Kidney (tissue), 14 donors: ENCODE data around the gene IPCEF1. TPM values are rescaled to one million over a fixed set of nuclear protein-coding genes. Genes with fewer than 3 reads are reported as not detected.

Source experiments
- DNase-seq, 5 donors: peaks; one replicate each; pipeline ENCODE4 v3.0.0-alpha.2; 2013 to 2020
- FAIRE-seq: peaks from 2 replicates; lab custom pipeline; 2012; peaks lifted over from hg19 to GRCh38; lab: Jason Lieb, UNC
- H3K27ac ChIP-seq, 2 donors: one replicate each; pipeline ENCODE4 v1.7.0; 2013; ENCODE audit warnings: low read depth in 2 of 2, low read length in 2 of 2, inconsistent platforms in 1 of 2
- H3K27me3 ChIP-seq: one replicate; pipeline ENCODE4 v1.7.1; 2013; ENCODE audit warnings: low read length, inconsistent platforms; ENCODE audit not compliant: control insufficient read depth, insufficient read depth
- H3K36me3 ChIP-seq, 3 donors: one replicate each; pipeline versions ENCODE4 v1.7.0 to v1.7.1; 2013; ENCODE audit warnings: low read length in 3 of 3, control low read depth in 1 of 3, inconsistent platforms in 1 of 3; ENCODE audit not compliant: insufficient read depth in 3 of 3, control insufficient read depth in 2 of 3
- H3K4me1 ChIP-seq, 3 donors: one replicate each; pipeline versions ENCODE4 v1.7.0 to v1.7.1; 2013; ENCODE audit warnings: low read length in 3 of 3, inconsistent platforms in 1 of 3, low read depth in 1 of 3; ENCODE audit not compliant: control insufficient read depth in 2 of 3, insufficient read depth in 2 of 3
- H3K4me3 ChIP-seq, 3 donors: one replicate each; pipeline versions ENCODE4 v1.7.0 to v1.8.1; 2013; ENCODE audit warnings: low read length in 3 of 3, control low read depth in 1 of 3, inconsistent platforms in 1 of 3
- H3K9ac ChIP-seq, 3 donors: one replicate each; pipeline versions ENCODE4 v1.7.0 to v1.7.1; 2013; ENCODE audit warnings: low read length in 3 of 3, control low read depth in 1 of 3, inconsistent platforms in 1 of 3
- H3K9me3 ChIP-seq, 3 donors: one replicate each; pipeline versions ENCODE4 v1.7.0 to v1.7.1; 2013; ENCODE audit warnings: low read length in 3 of 3, control low read depth in 1 of 3, inconsistent platforms in 1 of 3; ENCODE audit not compliant: control insufficient read depth in 2 of 3, insufficient read depth in 1 of 3
- intact Hi-C: fragments of 100-400 bp; cut with DNase I; formaldehyde crosslinking; loops from one replicate; pipeline ENCODE4 v1.11.1; 2022
- polyA plus RNA-seq: library from polyadenylated mRNA; stranded (reverse); fragments of 350-450 nt; fragmentation: Illumina TruSeq; extraction: RNeasy Lipid Tissue Mini Kit (QIAGEN cat#74804); gene quantifications from one replicate; pipeline ENCODE4 v1.2.3, GENCODE V29; 2014; ENCODE audit warnings: low read depth, low replicate concordance; ENCODE audit not compliant: insufficient read depth
- total RNA-seq: library from RNA; stranded (reverse); fragmentation: NEBNext Ultra II Directional; extraction: Animal tissue kit (Norgen Biotek cat#: 25700); gene quantifications from one replicate; pipeline ENCODE4 v1.2.1, GENCODE V29; 2021
- TF ChIP-seq, protein P1 (sequence below): IDR thresholded peaks from 3 replicates; pipeline ENCODE4 v1.5.1; 2012; ENCODE audit warnings: mild to moderate bottlenecking, moderate library complexity, borderline replicate concordance; ENCODE audit not compliant: insufficient read depth; ENCODE audit errors: extremely low read depth
- donor health status: control.
- donor health status: control.
- donor health status: control.
- donor health status: control.
- donor health status: control.
- donor health status: DM: yes; HTN: yes; CAD: no.
- donor health status: Normal renal cell carcinoma (clear cell type).

Gene IPCEF1
- total and polyA plus RNA-seq, 2 donors from 2014 or later: 2.7 to 25.9 TPM

DNA sequence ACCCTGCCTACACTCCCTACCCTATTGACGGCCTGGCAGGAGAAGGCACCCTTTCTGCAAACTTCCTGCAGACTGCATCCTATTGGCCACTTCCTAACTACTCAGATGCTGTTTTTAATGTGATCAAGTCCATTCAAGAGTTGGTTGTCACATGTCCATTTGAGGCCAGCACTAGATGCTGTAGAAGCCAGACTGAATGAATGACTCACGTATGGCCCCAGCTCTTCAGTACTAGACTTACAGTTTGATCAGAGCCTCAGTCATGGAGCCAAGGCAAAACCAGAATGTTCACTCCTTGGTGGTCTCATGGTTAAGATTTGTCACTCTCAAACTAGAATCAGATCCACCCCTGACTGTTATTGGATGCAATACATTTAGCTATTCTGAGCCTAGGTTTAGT, 215.9 kb downstream of the IPCEF1 start:
- Histone ChIP-seq H3K9me3 (no peaks in the 10 kb centered on the region), H3K36me3 (no peaks in the 10 kb centered on the region), H3K27ac (no peak overlapping the region), H3K4me3 (no peak overlapping the region), H3K4me1 (no peaks in the 10 kb centered on the region), H3K27me3 (no peaks in the 10 kb centered on the region), H3K9ac (no peak overlapping the region)
- no peak for DNase-seq
- intact Hi-C loops: no loop called here
- TF ChIP-seq, protein P1, sequence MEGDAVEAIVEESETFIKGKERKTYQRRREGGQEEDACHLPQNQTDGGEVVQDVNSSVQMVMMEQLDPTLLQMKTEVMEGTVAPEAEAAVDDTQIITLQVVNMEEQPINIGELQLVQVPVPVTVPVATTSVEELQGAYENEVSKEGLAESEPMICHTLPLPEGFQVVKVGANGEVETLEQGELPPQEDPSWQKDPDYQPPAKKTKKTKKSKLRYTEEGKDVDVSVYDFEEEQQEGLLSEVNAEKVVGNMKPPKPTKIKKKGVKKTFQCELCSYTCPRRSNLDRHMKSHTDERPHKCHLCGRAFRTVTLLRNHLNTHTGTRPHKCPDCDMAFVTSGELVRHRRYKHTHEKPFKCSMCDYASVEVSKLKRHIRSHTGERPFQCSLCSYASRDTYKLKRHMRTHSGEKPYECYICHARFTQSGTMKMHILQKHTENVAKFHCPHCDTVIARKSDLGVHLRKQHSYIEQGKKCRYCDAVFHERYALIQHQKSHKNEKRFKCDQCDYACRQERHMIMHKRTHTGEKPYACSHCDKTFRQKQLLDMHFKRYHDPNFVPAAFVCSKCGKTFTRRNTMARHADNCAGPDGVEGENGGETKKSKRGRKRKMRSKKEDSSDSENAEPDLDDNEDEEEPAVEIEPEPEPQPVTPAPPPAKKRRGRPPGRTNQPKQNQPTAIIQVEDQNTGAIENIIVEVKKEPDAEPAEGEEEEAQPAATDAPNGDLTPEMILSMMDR: no peak
- no peak for FAIRE-seq

DNA sequence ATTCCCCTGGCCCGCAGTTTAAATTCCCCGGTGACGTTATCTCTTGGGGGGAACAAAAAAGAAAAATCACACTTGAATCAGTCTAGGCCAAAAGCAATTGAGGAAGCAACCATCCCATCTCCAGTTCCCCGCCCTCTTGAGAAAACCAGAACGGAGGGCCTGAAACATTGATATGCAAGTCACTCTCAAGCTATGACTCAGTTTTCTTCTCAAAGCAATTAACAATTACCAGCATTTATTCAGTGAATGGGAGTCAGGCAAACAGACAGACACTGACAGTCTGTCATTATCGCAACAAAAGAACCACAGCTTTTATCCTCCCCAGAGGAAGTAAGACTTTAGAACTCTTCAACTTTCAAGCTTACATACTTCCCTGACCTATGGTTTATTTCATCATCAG, 216.7 kb downstream of the IPCEF1 start:
- TF ChIP-seq, protein P1: no peak
- DNase-seq: no peak
- intact Hi-C loops: no loop called here
- Histone ChIP-seq H3K4me1 (no peaks in the 10 kb centered on the region), H3K9ac (no peak overlapping the region), H3K9me3 (no peaks in the 10 kb centered on the region), H3K27me3 (no peaks in the 10 kb centered on the region), H3K27ac (no peak overlapping the region), H3K36me3 (no peaks in the 10 kb centered on the region), H3K4me3 (no peak overlapping the region)
- FAIRE-seq: no peak

DNA sequence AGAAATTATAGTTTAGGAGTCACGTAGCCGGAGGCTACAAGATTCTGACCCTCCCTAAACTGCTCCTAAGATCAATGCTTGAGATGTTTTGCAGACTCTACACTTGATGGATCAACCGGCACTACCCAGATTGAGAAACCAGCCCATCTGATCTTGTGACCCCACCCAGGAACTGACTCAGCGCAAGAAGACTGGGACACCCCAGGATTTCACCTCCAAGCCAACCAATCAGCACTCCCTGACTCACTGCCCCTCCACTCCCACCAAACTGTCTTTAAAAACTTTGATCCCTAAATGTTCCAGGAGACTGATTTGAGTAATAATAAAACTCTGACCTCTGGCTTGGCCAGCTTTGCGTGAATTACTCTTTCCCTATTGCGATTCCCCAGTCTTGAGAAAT, 217.8 kb downstream of the IPCEF1 start:
- Histone ChIP-seq H3K9me3 (no peaks in the 10 kb centered on the region), H3K4me1 (no peaks in the 10 kb centered on the region), H3K27ac (no peak overlapping the region), H3K4me3 (no peak overlapping the region), H3K27me3 (no peaks in the 10 kb centered on the region), H3K36me3 (no peaks in the 10 kb centered on the region), H3K9ac (no peak overlapping the region)
- TF ChIP-seq, protein P1: no peak
- FAIRE-seq (no peak), DNase-seq (no peak)
- intact Hi-C loops: no loop called here

DNA sequence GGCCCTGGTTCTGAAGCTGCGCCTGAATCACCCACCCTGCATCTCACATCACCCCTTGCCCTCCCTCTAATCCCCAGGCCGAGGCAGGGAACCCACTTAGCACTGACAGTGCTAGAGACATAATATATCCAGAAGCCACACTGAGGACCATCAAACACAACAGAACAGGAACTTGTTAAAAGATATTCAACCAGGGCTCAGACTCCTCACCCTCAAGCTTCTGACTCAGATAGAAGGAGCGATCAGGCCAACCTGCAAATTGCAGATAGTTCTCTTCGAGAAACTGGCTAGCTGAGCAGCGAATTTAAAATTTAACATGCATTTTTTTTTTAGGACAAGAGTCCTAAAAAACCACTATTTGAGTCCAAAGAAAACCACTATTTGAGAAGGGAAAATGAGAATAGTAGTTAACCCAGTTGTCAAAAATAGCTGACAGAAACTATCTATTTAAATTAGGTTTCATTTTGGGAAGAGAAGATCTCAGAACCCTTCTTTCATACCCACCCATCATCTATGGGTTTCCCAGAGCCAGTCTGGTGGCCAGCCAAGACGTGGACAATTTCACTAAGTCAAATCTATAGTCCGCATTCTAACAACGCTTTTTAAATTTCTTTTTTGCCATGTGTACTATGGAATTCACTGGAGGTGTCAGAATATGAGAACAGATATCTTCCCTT, 222.0 kb downstream of the IPCEF1 start:
- Histone ChIP-seq H3K27ac (no peak overlapping the region), H3K9ac (no peak overlapping the region), H3K27me3 (no peaks in the 10 kb centered on the region), H3K4me1 (no peaks in the 10 kb centered on the region), H3K36me3 (no peaks in the 10 kb centered on the region), H3K9me3 (no peaks in the 10 kb centered on the region), H3K4me3 (no peak overlapping the region)
- intact Hi-C loops: no loop called here
- no peak for FAIRE-seq
- no peak for DNase-seq
- TF ChIP-seq, protein P1: no peak
